GM19043 (cell line): ENCODE data around the gene LHFPL6.

Experiments
- ATAC-seq: cut with Tn5 transposase; IDR thresholded peaks from one replicate; pipeline ENCODE4 v1.9.1; 2021; ENCODE audit warnings: low read depth; ENCODE audit not compliant: unreplicated experiment

LHFPL6 gene

DNA sequence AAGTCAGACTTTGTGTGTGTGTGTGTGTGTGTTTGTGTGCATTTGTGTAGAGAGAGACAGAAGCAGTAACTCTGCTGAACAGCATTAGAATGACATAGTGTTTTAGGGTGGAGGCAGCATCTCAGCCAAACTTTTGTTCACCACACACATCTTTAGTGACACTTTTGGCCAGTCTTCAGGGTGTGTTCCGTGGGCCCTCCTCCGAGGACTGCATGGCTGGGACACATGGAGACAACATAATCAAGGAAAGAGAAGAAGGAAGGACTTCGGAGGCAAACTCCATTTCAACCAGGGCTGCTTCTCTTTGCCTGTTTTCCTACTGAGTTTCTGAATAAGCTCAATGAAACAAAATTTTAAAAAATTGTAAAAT, 205.1 kb downstream of the LHFPL6 start:
- no peak for ATAC-seq

DNA sequence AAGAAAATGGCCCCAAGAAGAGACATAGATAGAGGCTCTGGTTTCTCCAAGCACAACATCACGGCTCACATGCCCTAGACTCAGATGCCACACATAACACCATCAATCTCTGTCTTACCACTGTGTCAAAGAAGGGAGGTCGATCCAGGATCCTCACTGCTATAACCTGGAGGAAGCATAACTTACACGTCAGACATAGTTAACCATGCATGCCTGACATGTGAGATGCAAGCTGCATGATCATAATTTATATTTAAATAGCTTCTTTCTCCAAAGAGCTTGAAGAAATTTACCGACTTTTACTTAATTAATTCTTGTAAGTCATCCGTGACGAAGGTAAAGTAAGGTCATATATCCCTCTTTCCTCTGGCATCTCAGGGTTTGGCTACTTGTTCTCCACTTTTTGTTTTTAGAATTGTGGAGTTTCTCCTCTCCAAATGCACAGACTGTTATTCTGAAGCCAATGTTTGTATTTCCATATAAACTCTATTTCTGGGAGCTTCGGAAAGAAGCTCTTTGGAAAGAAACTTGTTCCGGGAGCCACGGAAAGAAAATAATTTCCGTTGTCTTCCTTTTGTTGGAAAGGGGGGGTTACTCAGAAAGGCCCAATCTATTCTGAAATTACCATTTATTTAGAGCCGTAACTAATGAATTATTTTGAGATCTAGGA, 205.6 kb downstream of the LHFPL6 start:
- no peak for ATAC-seq

DNA sequence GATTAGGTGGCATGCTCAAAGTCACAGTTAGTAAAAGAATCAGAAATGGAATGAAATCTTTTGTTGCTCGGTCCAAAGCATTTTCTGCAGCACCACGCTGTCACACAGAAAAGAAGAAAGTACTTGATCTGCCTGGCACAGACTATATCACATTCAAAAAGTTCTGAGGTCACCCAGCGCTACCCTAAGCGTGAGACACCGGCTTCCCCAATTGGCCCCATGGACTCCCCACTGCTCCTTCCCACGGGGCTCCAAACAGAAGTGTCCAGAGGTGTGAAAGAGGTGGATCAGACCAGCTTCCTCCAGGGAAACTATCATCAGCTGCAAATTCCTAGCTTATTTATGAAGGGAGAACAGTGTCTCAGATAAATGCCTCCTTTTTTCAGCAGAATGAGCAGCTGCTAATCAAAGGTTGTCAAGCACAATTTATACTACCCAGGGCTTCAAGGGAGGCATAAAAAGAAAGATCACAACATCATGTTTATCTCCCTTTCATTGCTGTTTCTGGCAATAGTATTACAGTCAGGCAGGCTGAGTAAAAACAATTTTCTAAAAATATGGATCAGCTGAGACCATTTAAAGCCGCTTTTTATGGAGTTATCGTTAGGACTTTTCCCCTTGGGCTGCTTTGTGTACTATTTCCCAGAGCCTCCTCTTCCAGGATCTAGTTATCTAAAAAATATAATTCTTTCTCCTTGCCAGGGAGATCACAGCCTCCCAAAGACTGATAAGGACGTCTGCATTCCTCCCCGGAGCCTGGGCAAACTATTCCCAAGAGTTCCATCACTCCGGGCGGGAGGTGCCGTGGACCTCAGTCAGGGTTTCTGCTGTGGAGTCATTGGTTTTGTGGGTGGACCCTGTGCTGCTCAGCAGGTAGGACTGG, 208.0 kb downstream of the LHFPL6 start:
- no peak for ATAC-seq

DNA sequence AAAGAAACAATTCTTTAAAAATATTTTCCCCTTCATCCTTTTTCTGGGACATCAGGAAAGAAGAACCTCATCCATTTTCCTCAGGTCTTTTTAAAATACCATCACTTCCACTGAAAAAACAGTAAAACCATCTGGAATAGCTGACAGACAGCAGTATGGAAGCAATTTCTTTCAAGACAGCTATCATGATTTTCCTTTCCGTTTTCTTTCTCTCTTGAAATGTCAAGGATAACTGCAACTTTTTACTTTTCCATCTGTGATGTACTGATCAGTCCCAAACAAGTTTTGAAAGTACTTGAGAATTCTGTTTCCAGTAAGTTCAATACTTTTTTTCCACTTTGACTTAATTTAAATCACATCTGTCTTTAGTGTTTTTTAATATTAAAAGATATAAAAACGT, 211.2 kb downstream of the LHFPL6 start:
- ATAC-seq, result no peak

DNA sequence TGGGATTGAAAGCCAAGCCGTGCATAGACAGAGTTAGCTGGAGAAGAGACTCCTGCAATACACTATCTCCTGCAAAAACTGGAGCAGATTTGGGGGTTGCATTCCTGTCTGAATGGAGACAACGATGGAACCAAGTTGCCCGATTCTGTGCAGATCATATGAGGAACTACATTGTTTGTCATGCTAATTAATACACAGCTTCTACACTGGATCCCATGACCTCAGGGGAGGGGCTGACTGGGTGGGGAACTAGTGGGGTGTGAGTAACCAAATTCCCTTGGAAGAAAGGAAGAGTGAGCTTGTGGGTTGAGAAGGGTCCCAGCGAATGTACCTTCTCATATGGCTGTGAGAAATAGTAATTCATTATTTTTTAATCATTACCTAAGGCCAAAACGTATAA, 214.0 kb downstream of the LHFPL6 start:
- ATAC-seq, result no peak

DNA sequence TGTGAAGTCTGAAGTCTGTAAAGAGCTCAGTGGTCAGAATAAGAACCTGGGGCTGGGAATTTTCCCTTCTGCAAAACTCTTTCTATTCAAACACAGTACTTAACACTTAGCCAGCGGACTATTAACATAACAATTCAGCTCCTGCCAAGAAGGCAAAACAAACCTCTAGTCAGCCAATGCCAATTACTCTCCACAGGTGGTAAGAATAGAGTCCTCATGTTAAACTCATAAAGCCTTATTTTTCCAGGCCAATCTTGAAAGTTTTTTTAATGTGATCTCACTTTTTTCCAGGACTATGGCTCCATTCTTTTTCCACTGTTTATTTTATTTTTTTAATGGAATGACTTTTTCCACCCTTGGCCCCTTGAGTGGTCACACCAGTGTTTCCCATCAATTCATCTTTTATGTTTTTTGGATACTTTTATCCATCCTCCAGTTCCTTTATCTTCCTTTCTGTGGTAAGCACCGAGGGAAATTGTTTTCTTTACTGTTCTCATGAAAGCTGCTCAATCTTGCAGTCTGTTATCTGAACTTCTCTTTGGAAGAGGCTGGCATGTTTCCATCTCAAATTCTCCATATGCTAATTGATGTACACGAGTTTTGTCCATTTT, 217.3 kb downstream of the LHFPL6 start:
- ATAC-seq, result no peak

DNA sequence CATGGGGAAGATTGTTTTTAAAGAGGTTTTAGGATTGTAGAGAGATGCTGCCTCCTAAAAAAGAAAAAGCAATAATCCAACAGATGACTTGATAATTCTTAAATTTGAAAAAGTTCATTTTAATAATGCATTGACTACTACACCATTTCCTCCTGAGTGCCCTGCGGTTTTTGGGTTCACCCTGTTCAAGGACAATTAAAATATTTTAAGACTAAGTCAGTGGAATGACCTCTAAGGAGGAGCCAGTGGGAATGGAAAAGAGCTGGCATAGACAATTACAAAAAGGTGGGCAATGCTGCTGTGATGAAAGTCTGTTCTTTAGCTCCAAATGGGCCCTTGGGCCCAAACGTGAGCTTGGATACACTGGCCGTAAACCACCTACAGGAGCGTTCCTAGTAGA, 217.8 kb downstream of the LHFPL6 start:
- ATAC-seq, result no peak

DNA sequence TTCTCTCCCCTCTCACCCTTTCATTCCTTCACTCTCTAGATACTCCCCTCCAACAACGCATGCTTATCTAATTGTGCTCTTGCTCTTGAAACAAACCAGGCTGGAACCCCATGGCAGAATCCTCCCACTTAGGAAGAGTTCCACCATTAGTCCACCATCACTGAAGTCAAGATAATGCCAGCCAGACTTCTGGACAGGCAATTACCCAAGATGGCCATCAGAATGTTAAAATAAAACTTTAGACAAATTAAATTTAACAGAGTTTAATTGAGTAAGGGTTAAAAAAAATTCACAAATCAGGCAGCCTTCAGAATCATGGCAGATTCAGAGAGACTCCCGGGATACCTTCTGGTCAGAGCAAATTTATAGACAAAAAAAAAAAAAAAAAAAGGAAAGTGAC, 221.5 kb downstream of the LHFPL6 start:
- no peak for ATAC-seq

DNA sequence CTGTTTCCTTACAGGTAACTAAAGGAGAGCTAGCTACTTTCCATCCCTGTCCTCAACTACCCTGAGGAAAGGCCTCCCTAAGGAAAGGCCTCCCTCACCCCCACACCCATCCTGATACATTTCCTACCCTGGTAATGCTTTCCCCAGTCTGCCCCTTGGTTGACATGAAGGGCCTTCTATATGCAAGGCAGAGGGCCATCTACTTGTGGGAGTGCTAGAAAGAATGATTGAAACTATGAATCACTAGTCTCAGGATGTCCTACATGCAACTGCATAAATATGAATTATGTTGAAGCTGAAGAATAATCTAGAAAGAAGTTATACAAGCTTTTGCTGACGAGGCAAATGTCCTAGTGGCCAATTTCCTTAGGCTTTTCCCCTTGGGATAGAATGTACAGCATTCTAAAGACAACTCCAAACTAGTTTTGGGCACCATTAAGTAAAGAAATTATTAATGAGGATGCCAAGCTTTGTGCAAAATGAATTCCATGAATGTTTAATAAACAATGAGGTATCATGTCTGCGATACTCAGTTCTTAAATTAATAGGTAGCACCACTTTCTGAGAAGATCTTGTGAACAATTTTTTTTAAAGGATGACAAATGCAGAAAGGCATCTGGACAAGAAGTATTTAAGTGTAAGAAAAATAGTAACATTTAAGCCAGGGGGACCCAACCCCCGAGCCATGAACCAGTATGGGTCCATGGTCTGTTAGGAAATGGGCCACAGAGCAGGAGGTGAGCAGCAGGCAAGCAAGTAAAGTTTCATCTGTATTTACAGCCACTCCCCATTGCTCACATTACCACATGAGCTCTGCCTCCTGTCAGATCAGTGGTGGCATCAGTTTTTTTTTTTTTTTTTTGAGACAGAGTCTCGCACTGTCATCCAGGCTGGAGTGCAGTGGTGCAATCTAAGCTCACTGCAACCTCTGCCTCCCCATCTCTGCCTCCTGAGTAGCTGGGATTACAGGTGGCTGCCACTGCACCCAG, 223.0 kb downstream of the LHFPL6 start:
- no peak for ATAC-seq

DNA sequence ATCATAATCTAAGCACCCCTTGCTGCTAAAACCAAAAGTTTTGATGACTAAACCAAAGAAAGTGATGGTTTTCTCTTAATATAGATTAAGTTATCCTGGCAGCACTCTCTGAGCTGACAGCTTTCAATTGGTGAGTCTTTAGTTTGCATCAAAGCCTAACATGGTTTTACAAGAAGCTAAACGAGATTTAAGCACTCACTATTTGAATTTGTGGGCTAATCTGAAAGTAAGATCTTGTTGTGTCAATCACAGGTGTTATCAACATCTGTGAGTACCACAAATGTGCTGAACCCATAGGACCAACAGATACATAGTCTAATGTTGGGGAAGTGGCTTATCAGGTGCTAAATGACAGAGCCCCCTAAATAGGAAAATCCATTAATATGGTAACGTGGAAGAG, 223.9 kb downstream of the LHFPL6 start:
- ATAC-seq, result peak; percentile 86

DNA sequence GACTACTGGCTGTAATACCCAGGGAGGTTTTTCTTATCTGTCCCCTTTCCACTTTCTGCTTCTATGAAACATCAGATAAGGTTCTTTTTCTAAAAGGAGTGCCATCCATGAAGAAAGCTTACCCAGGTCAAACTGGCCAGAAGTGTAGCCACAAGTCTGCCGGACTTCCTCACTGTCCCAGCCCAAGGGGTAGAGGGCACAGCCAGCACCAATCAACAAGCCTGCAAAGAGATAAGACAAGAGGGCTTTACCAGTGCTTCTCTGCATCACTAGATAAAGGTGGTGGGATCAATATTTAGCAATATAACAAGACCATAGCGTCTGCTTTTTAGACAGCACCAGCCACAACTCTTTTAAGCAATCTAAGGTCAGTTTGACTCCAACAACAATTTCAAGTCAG, 224.7 kb downstream of the LHFPL6 start:
- no peak for ATAC-seq

DNA sequence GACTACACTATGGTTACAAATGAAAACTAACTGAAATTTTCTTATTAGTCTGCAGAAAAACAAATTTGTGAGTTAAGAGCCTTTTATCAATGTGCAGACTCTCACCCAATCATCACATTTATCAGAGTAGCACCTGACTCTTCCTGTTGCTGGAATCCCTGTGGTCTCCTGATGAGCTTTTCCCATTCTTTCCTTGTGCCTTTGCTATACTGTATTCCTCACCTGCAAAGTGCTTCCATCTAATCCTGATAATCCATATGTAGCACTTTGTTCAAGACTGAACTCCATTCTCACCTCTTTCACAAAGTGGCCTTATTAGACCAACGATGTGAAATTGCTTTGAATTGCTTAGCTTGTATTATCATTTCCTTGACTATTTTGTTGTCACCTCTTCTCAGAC, 225.3 kb downstream of the LHFPL6 start:
- no peak for ATAC-seq

DNA sequence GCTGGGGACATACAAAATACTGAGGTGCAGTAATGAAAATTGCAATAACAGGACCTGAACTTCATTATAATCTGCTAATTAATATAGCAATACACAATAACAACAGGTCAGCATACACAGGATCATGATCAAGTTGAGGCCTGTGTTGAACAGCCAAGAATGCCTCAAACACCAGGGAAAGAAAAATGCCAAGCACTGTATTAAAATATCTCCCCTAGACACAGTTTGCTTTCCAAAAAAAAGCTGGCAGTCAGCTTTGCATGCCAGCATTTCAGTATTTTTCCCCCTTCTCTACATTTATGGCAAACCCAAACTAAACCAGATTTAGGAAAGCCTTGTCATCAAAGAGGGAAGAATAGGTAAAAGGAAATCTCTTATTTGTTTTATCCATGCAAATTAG, 226.9 kb downstream of the LHFPL6 start:
- no peak for ATAC-seq

DNA sequence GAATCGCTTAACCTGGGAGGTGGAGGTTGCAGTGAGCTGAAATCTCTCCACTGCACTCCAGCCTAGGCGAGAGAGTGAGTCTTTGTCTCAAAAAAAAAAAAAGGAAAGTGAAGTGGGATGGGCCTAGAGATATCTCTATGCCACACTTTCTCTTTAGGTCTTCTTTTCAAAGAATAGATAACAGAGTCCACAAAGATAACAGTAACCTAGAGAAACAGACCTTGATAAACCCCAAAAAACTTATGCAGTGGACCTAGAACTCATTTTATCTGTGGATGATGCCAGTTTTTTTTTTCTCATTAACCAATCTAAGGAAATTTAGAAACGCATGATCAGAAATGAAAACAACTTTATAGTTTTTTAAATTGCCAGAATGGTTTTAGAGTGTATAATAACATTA, 227.4 kb downstream of the LHFPL6 start:
- ATAC-seq, result no peak

DNA sequence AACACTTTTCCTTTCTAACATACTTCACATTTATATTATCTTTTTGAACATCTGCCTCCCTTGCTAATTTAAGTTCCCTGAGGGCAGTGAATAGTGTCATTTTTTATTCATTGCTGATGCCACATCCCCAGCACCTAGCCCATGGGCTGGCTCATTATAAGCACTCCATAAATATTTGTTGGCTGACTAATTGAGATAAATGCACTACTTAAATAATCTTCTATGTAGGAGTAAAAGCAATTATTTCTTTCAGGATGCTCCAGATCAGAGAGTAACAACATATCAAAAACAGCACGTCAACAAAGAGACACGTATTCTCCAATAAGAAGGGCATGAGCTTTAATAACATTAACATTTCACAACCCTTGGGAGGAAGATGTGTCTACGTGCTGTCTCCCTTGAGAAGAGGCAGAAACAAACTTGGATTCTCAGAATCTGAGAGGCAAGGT, 228.2 kb downstream of the LHFPL6 start:
- ATAC-seq, result no peak

DNA sequence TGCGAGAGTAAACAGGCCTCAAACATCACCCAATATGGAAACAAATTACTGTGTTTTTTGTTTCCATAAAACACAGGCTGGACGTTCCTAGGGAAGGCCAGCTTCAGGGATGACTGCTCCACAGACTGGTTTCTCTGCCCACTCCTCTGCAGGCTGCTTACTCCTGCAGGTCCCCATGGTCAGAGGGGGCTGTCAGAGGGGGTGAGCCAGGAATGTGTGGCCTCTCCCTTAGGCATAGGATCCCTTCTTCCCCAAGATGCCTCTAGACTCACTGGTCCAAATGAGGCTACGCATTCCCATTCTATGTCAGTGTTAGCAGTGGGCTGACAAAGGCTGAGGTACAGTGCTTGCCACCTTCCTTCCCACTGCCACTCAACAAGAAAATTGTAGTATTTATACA, 229.8 kb downstream of the LHFPL6 start:
- ATAC-seq, result no peak

DNA sequence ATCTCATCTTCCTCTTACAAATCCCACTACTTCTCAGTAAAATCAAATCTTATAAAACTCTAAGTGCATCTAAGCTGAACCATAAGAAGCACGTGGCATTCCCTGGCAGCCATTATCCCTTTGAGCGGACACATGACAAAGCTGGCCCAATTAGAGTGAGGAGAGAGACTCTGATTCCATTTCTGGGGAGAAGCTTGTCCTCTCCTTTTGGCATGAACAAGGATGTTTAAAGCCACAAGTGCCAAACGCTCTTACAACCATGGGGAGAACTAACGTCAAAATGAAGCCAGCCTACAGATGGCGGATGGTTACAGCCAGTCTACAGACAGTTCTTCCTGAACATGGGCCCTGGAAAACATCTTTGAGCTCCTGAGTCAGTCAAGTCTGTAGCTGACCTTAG, 231.3 kb downstream of the LHFPL6 start:
- ATAC-seq, result no peak

DNA sequence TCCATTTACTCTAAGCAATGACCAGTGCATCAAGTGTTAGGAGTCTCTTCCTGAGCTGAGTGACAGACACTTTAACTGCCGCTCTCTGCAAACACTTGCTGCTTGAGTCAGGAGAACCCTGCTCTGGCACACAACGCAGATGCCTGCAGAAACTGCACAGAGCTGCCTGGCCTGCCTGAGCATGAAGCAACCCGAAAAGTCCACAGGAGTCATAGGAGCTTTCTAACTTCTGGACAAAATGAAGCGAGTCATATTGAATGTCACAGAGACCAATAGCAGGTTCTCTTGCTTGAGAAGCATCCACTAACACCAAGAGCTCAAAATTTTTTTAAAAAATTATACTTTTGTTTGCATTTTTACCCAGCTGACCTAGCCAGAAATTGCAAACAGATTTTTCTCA, 232.4 kb downstream of the LHFPL6 start:
- ATAC-seq, result no peak

DNA sequence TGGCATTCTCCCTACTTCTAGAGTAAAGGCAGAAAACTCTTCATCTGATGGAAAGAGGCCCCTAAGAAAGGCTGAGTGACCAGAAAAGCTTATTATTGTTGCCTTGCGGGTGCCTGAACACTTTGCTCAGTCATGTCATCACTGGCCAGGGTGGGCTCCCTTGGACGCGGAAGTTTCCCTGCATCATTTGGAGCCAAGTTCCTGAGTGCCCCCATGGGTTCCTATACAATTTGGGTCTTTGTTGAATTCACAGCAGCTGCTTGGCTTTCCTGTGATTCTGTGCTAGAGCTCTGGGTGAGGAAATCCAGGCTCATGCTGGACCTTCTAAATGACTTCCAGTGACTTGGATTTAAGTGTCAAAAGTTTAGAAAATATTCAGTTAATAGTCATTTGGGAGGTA, 232.9 kb downstream of the LHFPL6 start:
- no peak for ATAC-seq

DNA sequence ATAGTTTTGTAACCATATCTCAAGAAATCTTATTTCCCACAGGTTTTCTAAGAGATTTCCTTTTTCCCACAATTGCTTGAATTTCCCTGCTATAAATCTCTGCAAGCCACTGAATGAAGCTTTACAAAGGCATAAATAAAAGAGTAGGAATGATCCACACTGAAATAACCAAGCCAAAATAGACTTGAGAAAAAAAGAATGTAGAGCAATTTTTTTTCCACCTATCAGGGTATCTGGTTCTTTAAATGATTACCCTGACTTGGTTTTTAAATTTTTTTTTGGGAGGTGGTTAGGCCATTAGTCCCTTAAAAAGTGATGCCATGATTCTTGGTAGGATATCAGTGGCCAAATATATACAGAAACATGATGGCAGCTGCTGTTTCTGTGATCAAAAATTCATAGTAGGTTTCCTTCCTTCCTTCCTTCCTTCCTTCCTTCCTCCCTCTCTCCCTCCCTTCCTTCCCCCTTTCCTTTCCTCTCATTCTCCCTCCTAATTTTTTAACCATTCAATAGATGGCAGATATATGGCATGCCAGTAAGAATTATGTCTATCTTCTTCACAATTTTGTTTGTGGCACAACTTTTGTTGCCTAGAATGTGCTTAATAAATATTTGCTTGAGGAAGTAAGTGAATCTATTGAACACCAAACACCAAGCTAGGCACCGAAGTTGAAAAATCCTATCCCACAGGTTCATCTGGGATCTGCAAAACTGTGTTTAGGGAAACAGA, 233.7 kb downstream of the LHFPL6 start:
- ATAC-seq, result no peak
